ENCODE results near the gene SCAPER.
"Not testable (repeated sequence)": the region's sequence is repeated elsewhere in the genome, so short reads cannot be mapped to it uniquely, and the experiment has no call there.

Gene SCAPER

DNA sequence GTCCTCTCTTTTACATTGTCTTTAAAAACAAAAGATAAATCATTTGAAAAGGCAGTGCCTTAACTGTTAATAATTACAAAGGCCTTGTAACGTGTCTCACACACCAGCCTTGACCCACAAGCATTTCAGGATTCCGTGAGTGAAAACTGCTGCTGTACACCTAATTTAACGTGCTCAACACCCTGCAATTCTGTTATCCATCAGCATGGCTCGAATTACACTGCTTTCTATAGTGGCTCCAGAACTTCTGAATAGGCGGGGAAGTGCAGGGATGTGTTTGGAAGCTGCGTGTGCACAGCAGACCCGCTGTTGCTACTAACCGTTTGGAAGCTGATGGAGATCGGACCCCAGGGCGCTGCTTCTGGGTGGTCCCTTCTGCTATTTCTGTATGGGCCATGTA, 584.0 kb downstream of the SCAPER start:
- no peaks in the 10 kb centered on the region for H3K36me3 ChIP-seq
- no peaks in the 10 kb centered on the region for H3K9me3 ChIP-seq
- H3K27ac ChIP-seq, result no peak overlapping the region
- H3K27me3 ChIP-seq, result peaks cover 67% of the 10 kb centered on the region
- TF ChIP-seq CTCF (IDR thresholded peaks at IDR 0.05), result no peak
- H3K4me3 ChIP-seq (ENCODE audit: low read depth in 1 of 2, low read length in 1 of 2), result no peak overlapping the region
- no peaks in the 10 kb centered on the region for H3K4me1 ChIP-seq (ENCODE audit: control insufficient read depth in 1 of 2, insufficient read depth in 1 of 2, low read depth in 1 of 2, low read length in 1 of 2)

DNA sequence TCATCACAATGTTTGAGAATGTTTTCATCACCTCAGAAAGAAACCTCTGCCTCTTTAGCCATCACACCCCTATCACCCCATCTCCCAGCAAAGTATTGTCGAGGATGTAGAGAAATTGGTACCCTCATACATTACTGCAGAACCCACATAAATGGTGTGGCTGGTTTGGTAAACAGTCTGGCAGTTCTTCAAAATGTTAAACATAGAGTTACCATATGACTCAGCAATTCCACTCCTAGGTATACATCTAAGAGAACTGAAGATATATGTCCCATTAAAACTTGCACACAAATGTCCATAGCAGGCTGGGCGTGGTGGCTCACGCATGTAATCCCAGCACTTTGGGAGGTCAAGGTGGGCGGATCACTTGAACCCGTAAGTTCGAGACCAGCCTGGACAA, 585.1 kb downstream of the SCAPER start:
- no peaks in the 10 kb centered on the region for H3K4me1 ChIP-seq (ENCODE audit: control insufficient read depth in 1 of 2, insufficient read depth in 1 of 2, low read depth in 1 of 2, low read length in 1 of 2)
- H3K27me3 ChIP-seq, result peaks cover 61% of the 10 kb centered on the region
- H3K27ac ChIP-seq, result no peak overlapping the region
- no peak for TF ChIP-seq CTCF (IDR thresholded peaks at IDR 0.05)
- no peak overlapping the region for H3K4me3 ChIP-seq (ENCODE audit: low read depth in 1 of 2, low read length in 1 of 2)
- no peaks in the 10 kb centered on the region for H3K9me3 ChIP-seq
- H3K36me3 ChIP-seq, result no peaks in the 10 kb centered on the region

GRCh38 chr15:76313731-76314130, 591.4 kb downstream of the SCAPER start:
- H3K36me3 ChIP-seq, result no peaks in the 10 kb centered on the region
- H3K27ac ChIP-seq, result no peak overlapping the region
- H3K9me3 ChIP-seq, result no peaks in the 10 kb centered on the region
- TF ChIP-seq CTCF (IDR thresholded peaks at IDR 0.05), result no peak
- H3K27me3 ChIP-seq, result peaks cover 11% of the 10 kb centered on the region
- H3K4me3 ChIP-seq (ENCODE audit: low read depth in 1 of 2, low read length in 1 of 2), result no peak overlapping the region
- peaks cover 9 to 10% of the 10 kb centered on the region in 2 experiments for H3K4me1 ChIP-seq (ENCODE audit: control insufficient read depth in 1 of 2, insufficient read depth in 1 of 2, low read depth in 1 of 2, low read length in 1 of 2)

- not testable (repeated sequence) for H3K9me3 ChIP-seq; H3K27ac ChIP-seq; H3K36me3 ChIP-seq; H3K4me3 ChIP-seq (ENCODE audit: low read depth in 1 of 2, low read length in 1 of 2)
- peaks cover 11% of the 10 kb centered on the region for H3K27me3 ChIP-seq
- peaks cover 9 to 10% of the 10 kb centered on the region in 2 experiments for H3K4me1 ChIP-seq (ENCODE audit: control insufficient read depth in 1 of 2, insufficient read depth in 1 of 2, low read depth in 1 of 2, low read length in 1 of 2)
Observed at GRCh38 chr15:76313175-76313567, 592.0 kb downstream of the SCAPER start.

GRCh38 chr15:76312540-76313174, 592.5 kb downstream of the SCAPER start:
- Histone ChIP-seq H3K4me3 (ENCODE audit: low read depth in 1 of 2, low read length in 1 of 2) (no peak overlapping the region), H3K9me3 (no peaks in the 10 kb centered on the region), H3K36me3 (no peaks in the 10 kb centered on the region), H3K27me3 (peaks cover 11% of the 10 kb centered on the region), H3K27ac (no peak overlapping the region), H3K4me1 (ENCODE audit: control insufficient read depth in 1 of 2, insufficient read depth in 1 of 2, low read depth in 1 of 2, low read length in 1 of 2) (peaks cover 9 to 10% of the 10 kb centered on the region in 2 experiments)
- TF ChIP-seq CTCF (IDR thresholded peaks at IDR 0.05), result no peak

DNA sequence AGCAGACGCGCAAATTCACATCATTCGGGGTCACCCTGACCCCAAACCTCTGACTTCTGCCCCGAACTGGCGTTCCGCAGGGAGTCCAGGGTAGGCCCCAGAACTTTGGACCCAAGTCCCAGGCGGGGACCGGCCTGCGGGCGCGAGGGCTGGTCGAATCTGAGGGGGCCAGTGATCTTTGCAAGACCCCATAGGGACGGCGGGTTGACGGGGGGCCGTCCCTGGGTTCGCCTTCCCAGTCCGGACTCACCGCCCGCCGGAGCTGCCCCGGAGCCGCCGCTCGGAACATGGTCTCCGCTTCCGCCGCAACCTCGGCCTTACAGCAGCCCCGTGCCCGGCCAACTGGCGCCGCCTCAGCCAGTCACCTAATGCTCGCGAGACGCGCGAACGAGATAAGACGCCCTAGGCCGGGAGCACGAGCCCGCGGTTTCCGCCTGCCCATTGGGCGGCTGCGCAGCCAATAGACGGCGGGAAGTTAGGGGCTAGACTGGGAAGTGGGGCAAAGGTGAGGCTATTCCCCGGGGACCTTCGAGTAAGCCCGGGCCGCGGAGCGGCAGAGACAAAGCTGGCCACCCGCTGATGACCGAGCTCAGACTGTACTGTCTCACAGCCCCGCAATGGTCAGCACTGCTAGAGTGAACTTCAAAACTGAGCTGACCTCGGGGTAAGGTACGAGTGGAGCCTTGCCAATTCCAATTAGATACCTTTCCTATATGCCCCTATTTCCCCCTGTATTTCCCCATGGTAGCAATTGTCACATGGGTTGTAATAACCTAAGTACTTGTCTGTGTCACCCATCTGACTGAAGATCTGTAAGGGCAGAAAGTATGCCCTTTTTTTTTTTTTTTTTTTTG, 593.8 kb downstream of the SCAPER start, which contains the start of gene ETFA:
TSS of gene ETFA (minus strand) at position 370 of the 854 bp plus-strand sequence. CDS start at position 289, 81 bp downstream.
- H3K4me3 ChIP-seq (ENCODE audit: low read depth in 1 of 2, low read length in 1 of 2), result peak within 1 kb of the TSS; percentile 80 to 81
- H3K27ac ChIP-seq, result peak within 1 kb of the TSS; percentile 68
- no peak for TF ChIP-seq CTCF (IDR thresholded peaks at IDR 0.05)
- no peaks in the 10 kb centered on the region for H3K36me3 ChIP-seq
- H3K4me1 ChIP-seq (ENCODE audit: control insufficient read depth in 1 of 2, insufficient read depth in 1 of 2, low read depth in 1 of 2, low read length in 1 of 2), result peaks cover 9 to 10% of the 10 kb centered on the region in 2 experiments
- peaks cover 11% of the 10 kb centered on the region for H3K27me3 ChIP-seq
- no peaks in the 10 kb centered on the region for H3K9me3 ChIP-seq

Measured in neutrophil (primary cell).